CD14-positive monocyte (primary cell): ENCODE results near the gene SLC4A1AP. TPM values are rescaled to one million over a fixed set of nuclear protein-coding genes. Genes with fewer than 3 reads are reported as not detected.

Experiments
- DNase-seq, 3 donors: peaks; one replicate each; pipeline ENCODE4 v3.0.0-alpha.2; 2011 to 2022
- H2AFZ ChIP-seq: 2 replicates; pipeline ENCODE4 v1.6.0; 2012; ENCODE audit warnings: mild to moderate bottlenecking, low read depth, low read length, inconsistent platforms; ENCODE audit not compliant: insufficient read depth, poor library complexity, severe bottlenecking
- H3K27ac ChIP-seq, 2 donors: 1 replicate in 1 of 2; 2 replicates in 1 of 2; pipeline ENCODE4 v1.5.1; 2012 to 2013; ENCODE audit warnings: low read length in 2 of 2, control low read depth in 1 of 2, inconsistent platforms in 1 of 2, low read depth in 1 of 2, mild to moderate bottlenecking in 1 of 2
- H3K27me3 ChIP-seq, 2 donors: one replicate each; pipeline versions ENCODE4 v1.6.0 to v1.6.1; 2011 to 2013; ENCODE audit warnings: low read length in 2 of 2; ENCODE audit not compliant: control insufficient read depth in 2 of 2, insufficient read depth in 2 of 2
- H3K36me3 ChIP-seq, 2 donors: replicated peaks in 1 of 2; 1 replicate in 1 of 2; 2 replicates in 1 of 2; pipeline versions ENCODE4 v1.5.1 to v1.6.1; 2012 to 2013; ENCODE audit warnings: low read length in 2 of 2, control low read depth in 1 of 2, inconsistent platforms in 1 of 2, mild to moderate bottlenecking in 1 of 2; ENCODE audit not compliant: insufficient read depth in 2 of 2, control insufficient read depth in 1 of 2
- H3K4me1 ChIP-seq, 2 donors: 1 replicate in 1 of 2; 2 replicates in 1 of 2; pipeline versions ENCODE4 v1.5.1 to v1.6.1; 2012 to 2013; ENCODE audit warnings: low read length in 2 of 2, control low read depth in 1 of 2, inconsistent platforms in 1 of 2, mild to moderate bottlenecking in 1 of 2, moderate library complexity in 1 of 2; ENCODE audit not compliant: insufficient read depth in 2 of 2, control insufficient read depth in 1 of 2
- H3K4me2 ChIP-seq: replicated peaks from 2 replicates; pipeline ENCODE3; 2012; ENCODE audit warnings: low read length, moderate library complexity, mild to moderate bottlenecking; ENCODE audit not compliant: poor library complexity, severe bottlenecking; ENCODE audit errors: extremely low read depth
- H3K4me3 ChIP-seq, 3 experiments: fragments of 200-600 bp in 1 of 3; sonication (generic) in 1 of 3; replicated peaks in 1 of 3; 1 replicate in 2 of 3; 2 replicates in 1 of 3; pipeline ENCODE4 v1.5.1; 2011 to 2013; ENCODE audit warnings: low read length in 3 of 3, mild to moderate bottlenecking in 3 of 3, control low read depth in 2 of 3, low read depth in 2 of 3, inconsistent platforms in 1 of 3, moderate library complexity in 1 of 3
- H3K79me2 ChIP-seq: 2 replicates; pipeline ENCODE4 v1.6.0; 2012; ENCODE audit warnings: mild to moderate bottlenecking, control low read depth, inconsistent platforms, low read length, moderate library complexity; ENCODE audit not compliant: insufficient read depth
- H3K9ac ChIP-seq: 2 replicates; pipeline ENCODE4 v1.6.0; 2017; ENCODE audit warnings: low read length, mild to moderate bottlenecking; ENCODE audit not compliant: insufficient read depth, poor library complexity, severe bottlenecking
- H3K9me3 ChIP-seq, 2 donors: replicated peaks in 1 of 2; 1 replicate in 1 of 2; 2 replicates in 1 of 2; pipeline versions ENCODE4 v1.5.1 to v1.6.1; 2012 to 2013; ENCODE audit warnings: low read length in 2 of 2, control low read depth in 1 of 2; ENCODE audit not compliant: control insufficient read depth in 1 of 2, insufficient read depth in 1 of 2
- H4K20me1 ChIP-seq: 2 replicates; pipeline ENCODE4 v1.6.0; 2012; ENCODE audit warnings: mild to moderate bottlenecking, low read length, control low read depth, moderate library complexity; ENCODE audit not compliant: insufficient read depth
- H3K27ac Mint-ChIP-seq, 7 donors: one replicate each; pipeline ENCODE4 v1.8.0; 2020; ENCODE audit warnings: mild to moderate bottlenecking in 7 of 7, mixed read lengths in 7 of 7, moderate library complexity in 6 of 7, inconsistent platforms in 2 of 7
- H3K27me3 Mint-ChIP-seq, 3 donors: one replicate each; pipeline ENCODE4 v1.8.0; 2021 to 2022; ENCODE audit warnings: low read depth in 3 of 3, mild to moderate bottlenecking in 3 of 3, mixed read lengths in 3 of 3, moderate library complexity in 3 of 3, inconsistent platforms in 1 of 3
- H3K36me3 Mint-ChIP-seq, 2 donors: one replicate each; pipeline ENCODE4 v1.8.0; 2020; ENCODE audit warnings: mixed read lengths in 2 of 2, inconsistent platforms in 1 of 2, mild to moderate bottlenecking in 1 of 2
- H3K4me1 Mint-ChIP-seq: one replicate; pipeline ENCODE4 v1.8.0; 2020; ENCODE audit warnings: mild to moderate bottlenecking, mixed read lengths
- H3K4me3 Mint-ChIP-seq, 2 donors: one replicate each; pipeline ENCODE4 v1.8.0; 2020; ENCODE audit warnings: mild to moderate bottlenecking in 2 of 2, mixed read lengths in 2 of 2, moderate library complexity in 1 of 2
- H3K9me3 Mint-ChIP-seq, 7 donors: one replicate each; pipeline ENCODE4 v1.8.0; 2020 to 2022; ENCODE audit warnings: mixed read lengths in 7 of 7, mild to moderate bottlenecking in 6 of 7, moderate library complexity in 6 of 7, inconsistent platforms in 2 of 7
- CTCF ChIP-seq: fragments of 200-600 bp; IDR thresholded peaks from one replicate; pipeline ENCODE4 v1.8.0; 2022; ENCODE audit warnings: antibody characterized with exemption, mild to moderate bottlenecking
- WGBS: methylation state at CpG from one replicate; pipeline ENCODE4 v1.1.5; 2013; ENCODE audit warnings: missing lambda C conversion rate; ENCODE audit not compliant: insufficient coverage; 5-methylcytosine and 5-hydroxymethylcytosine counted together
- intact Hi-C, 2 donors: fragments of 100-400 bp; cut with micrococcal nuclease; formaldehyde crosslinking; loops; one replicate each; pipeline versions ENCODE4 v1.15.0 to v1.15.1; 2023
- polyA plus RNA-seq, 3 donors: library from polyadenylated mRNA; depleted of rRNA in 1 of 3; unstranded in 2 of 3; stranded (reverse) in 1 of 3; fragments of 300-500 nt in 2 of 3; fragments of >200 nt in 1 of 3; fragmentation: Illumina TruSeq in 2 of 3; gene quantifications; 1 replicate in 2 of 3; 2 replicates in 1 of 3; pipeline ENCODE4 v1.2.3, GENCODE V29; 2012 to 2021

The SLC4A1AP gene
- polyA plus RNA-seq, 3 donors, result 12.7 to 24.9 (median 18.3) TPM

GRCh38 chr2:27655155-27655951, 8.3 kb upstream of the SLC4A1AP start:
- no peaks in the 10 kb centered on the region for H3K9me3 Mint-ChIP-seq
- H3K36me3 ChIP-seq, result peaks cover 87 to 99% of the 10 kb centered on the region in 2 donors
- intact Hi-C loops, result no loop called here

GRCh38 chr2:27661371-27661770, 2.3 kb upstream of the SLC4A1AP start:
- Histone ChIP-seq H2AFZ (no peak overlapping the region), H3K4me1 (peaks cover 20 to 22% of the 10 kb centered on the region in 2 donors), H3K79me2 (peaks cover 38% of the 10 kb centered on the region), H3K4me3 (no peak overlapping the region), H3K4me2 (no peak overlapping the region), H4K20me1 (no peaks in the 10 kb centered on the region), H3K36me3 (peaks cover 45 to 59% of the 10 kb centered on the region in 2 donors), H3K9ac (no peak overlapping the region), H3K27me3 (no peaks in the 10 kb centered on the region), H3K9me3 (no peaks in the 10 kb centered on the region), H3K27ac (no peak overlapping the region)
- Mint-ChIP-seq H3K27ac (no peak overlapping the region), H3K9me3 (no peaks in the 10 kb centered on the region), H3K27me3 (no peaks in the 10 kb centered on the region), H3K36me3 (peaks cover 44 to 48% of the 10 kb centered on the region in 2 donors), H3K4me3 (no peak overlapping the region), H3K4me1 (peaks cover 21% of the 10 kb centered on the region)
- intact Hi-C loops, result no loop called here
- TF ChIP-seq CTCF, result no peak
- no peak for DNase-seq
- WGBS, result 100% methylated on average over 1 of the region's 1 CpG

More at GRCh38 chr2:27655155-27655951, 8.3 kb upstream of the SLC4A1AP start:
- Histone ChIP-seq H3K4me3 (no peak overlapping the region), H3K27ac (no peak overlapping the region), H2AFZ (no peak overlapping the region), H3K27me3 (no peaks in the 10 kb centered on the region), H3K9ac (no peak overlapping the region), H3K4me2 (no peak overlapping the region), H3K9me3 (no peaks in the 10 kb centered on the region), H3K79me2 (no peaks in the 10 kb centered on the region), H3K4me1 (no peaks in the 10 kb centered on the region), H4K20me1 (no peaks in the 10 kb centered on the region)
- no peak overlapping the region for H3K4me3 Mint-ChIP-seq
- peaks cover 76 to 82% of the 10 kb centered on the region in 2 donors for H3K36me3 Mint-ChIP-seq
- no peak for DNase-seq
- H3K4me1 Mint-ChIP-seq, result no peaks in the 10 kb centered on the region
- 93% methylated on average over 3 of the region's 7 CpGs for WGBS
- TF ChIP-seq CTCF, result no peak
- H3K27ac Mint-ChIP-seq, result no peak overlapping the region
- H3K27me3 Mint-ChIP-seq, result no peaks in the 10 kb centered on the region
